A549 (cell line): ENCODE measurements around the gene PPM1L.

Source experiments
- CEBPB ChIP-seq, 2 experiments: fragments of >200 bp in 1 of 2; sonication (Bioruptor Twin) in 1 of 2; formaldehyde crosslinking in 1 of 2; IDR thresholded peaks; 2 replicates each; pipeline ENCODE4 v1.6.1; 2012 to 2016
- EP300 ChIP-seq, 2 experiments: fragments of >200 bp; sonication (Bioruptor Twin); formaldehyde crosslinking; IDR thresholded peaks; 2 replicates in 1 of 2; 3 replicates in 1 of 2; pipeline ENCODE4 v1.6.1; 2016 to 2017
- FOSL2 ChIP-seq, 2 experiments: fragments of 450-650 bp in 1 of 2; fragments of >200 bp in 1 of 2; sonication (Bioruptor Twin) in 1 of 2; formaldehyde crosslinking; IDR thresholded peaks; 2 replicates each; pipeline versions ENCODE4 v1.5.0 to v1.6.1; 2016 to 2020; ENCODE audit warnings: mild to moderate bottlenecking in 1 of 2, moderate library complexity in 1 of 2
- MYC ChIP-seq: IDR thresholded peaks from 2 replicates; pipeline ENCODE4 v1.6.1; 2012; ENCODE audit warnings: mild to moderate bottlenecking, inconsistent platforms, low read length, improper control_type of control experiment, borderline replicate concordance
- POLR2A ChIP-seq: IDR thresholded peaks from 2 replicates; pipeline ENCODE4 v1.6.1; 2012; ENCODE audit warnings: mild to moderate bottlenecking, low read length
- TF ChIP-seq, protein P1 (sequence below): fragments of >200 bp; sonication (Bioruptor Twin); formaldehyde crosslinking; IDR thresholded peaks from 3 replicates; pipeline ENCODE4 v1.5.1; 2016

DNA sequence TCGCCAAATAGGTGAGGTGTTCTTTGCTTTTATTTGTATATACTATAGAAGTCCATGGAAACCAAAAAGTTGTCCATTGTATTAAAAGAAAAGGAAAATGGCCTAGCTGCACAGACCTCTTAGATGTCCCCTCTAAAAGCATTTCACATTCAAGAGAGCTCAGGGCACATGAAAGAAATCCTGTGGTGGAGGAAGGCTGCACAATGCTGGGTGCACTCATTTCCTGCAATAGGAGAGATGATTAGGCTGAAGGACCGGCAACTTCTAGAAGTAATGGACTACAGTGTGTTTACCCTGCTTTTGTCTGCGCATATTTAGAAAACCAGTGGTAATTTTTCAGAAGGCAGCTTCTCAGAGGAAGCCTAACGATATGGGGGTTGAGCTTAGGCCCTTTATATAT is 25.4 kb downstream of the PPM1L start:
- TF ChIP-seq, protein P1, sequence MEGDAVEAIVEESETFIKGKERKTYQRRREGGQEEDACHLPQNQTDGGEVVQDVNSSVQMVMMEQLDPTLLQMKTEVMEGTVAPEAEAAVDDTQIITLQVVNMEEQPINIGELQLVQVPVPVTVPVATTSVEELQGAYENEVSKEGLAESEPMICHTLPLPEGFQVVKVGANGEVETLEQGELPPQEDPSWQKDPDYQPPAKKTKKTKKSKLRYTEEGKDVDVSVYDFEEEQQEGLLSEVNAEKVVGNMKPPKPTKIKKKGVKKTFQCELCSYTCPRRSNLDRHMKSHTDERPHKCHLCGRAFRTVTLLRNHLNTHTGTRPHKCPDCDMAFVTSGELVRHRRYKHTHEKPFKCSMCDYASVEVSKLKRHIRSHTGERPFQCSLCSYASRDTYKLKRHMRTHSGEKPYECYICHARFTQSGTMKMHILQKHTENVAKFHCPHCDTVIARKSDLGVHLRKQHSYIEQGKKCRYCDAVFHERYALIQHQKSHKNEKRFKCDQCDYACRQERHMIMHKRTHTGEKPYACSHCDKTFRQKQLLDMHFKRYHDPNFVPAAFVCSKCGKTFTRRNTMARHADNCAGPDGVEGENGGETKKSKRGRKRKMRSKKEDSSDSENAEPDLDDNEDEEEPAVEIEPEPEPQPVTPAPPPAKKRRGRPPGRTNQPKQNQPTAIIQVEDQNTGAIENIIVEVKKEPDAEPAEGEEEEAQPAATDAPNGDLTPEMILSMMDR: no peak
- TF ChIP-seq CEBPB (IDR thresholded peaks at IDR 0.05) (no peak), FOSL2 (IDR thresholded peaks at IDR 0.05) (no peak), FOSL2 (CRISPR knock-in tag; IDR thresholded peaks at IDR 0.05) (no peak), EP300 (IDR thresholded peaks at IDR 0.05) (no peak), POLR2A (no peak), MYC (no peak)
